Gastroesophageal sphincter (tissue), 3 donors: Measurements from ENCODE around the gene F2RL1.

Experiments used
- CTCF ChIP-seq, 4 experiments: fragments of 200-600 bp in 2 of 4; fragments of 450-650 bp in 2 of 4; sonication (generic) in 1 of 4; IDR thresholded peaks; one replicate each; pipeline ENCODE4 v1.5.1; 2017 to 2019; ENCODE audit warnings: antibody characterized with exemption in 4 of 4, mild to moderate bottlenecking in 2 of 4, moderate library complexity in 2 of 4
- EP300 ChIP-seq: sonication (generic); formaldehyde crosslinking; IDR thresholded peaks from one replicate; pipeline ENCODE4 v1.6.1; 2017; ENCODE audit warnings: antibody characterized with exemption, mild to moderate bottlenecking
- POLR2A ChIP-seq, 2 donors: fragments of 450-650 bp; IDR thresholded peaks; one replicate each; pipeline ENCODE4 v1.6.1; 2017; ENCODE audit warnings: antibody characterized with exemption in 2 of 2, mild to moderate bottlenecking in 2 of 2, moderate library complexity in 1 of 2
- POLR2AphosphoS5 ChIP-seq: sonication (generic); formaldehyde crosslinking; IDR thresholded peaks from one replicate; pipeline ENCODE4 v1.6.1; 2017; ENCODE audit warnings: antibody characterized with exemption

GRCh38 chr5:76799588-76799987 lies 19.2 kb upstream of the F2RL1 start:
- TF ChIP-seq CTCF (IDR thresholded peaks at IDR 0.05) (no peak), POLR2AphosphoS5 (no peak), POLR2A (IDR thresholded peaks at IDR 0.05) (no peak), EP300 (no peak)
